ENCODE data around the gene KRT84. TPM values are rescaled to one million over a fixed set of nuclear protein-coding genes. Genes with fewer than 3 reads are reported as not detected.

The KRT84 gene
- polyA plus RNA-seq, 1 donor from 2014 or later: not detected

- H3F3A ChIP-seq (ENCODE audit: insufficient read depth, low read length, poor library complexity, severe bottlenecking): no peaks in the 10 kb centered on the region
- H3K4me2 ChIP-seq (ENCODE audit: low read length): no peak overlapping the region
- H3K9me3 ChIP-seq (ENCODE audit: low read length): no peaks in the 10 kb centered on the region
- H3K27ac ChIP-seq (ENCODE audit: low read length): no peak overlapping the region
- no peak overlapping the region for H3K4me3 ChIP-seq (ENCODE audit: low read length)
- no peaks in the 10 kb centered on the region for H3K36me3 ChIP-seq (ENCODE audit: insufficient read depth, low read length)
- no peaks in the 10 kb centered on the region for H3K79me2 ChIP-seq (replicated peaks; ENCODE audit: insufficient read depth, low read length)
- no peak for TF ChIP-seq POLR2AphosphoS5 (IDR thresholded peaks at IDR 0.05)
- TF ChIP-seq RAD21 (conservative IDR thresholded peaks at IDR 0.05): no peak
- TF ChIP-seq EZH2 (IDR thresholded peaks at IDR 0.05; ENCODE audit: borderline replicate concordance, insufficient read depth, low read length, poor library complexity, severe bottlenecking): no peak
- no peak for TF ChIP-seq SMC3 (conservative IDR thresholded peaks at IDR 0.05; ENCODE audit: poor library complexity)
- TF ChIP-seq EP300 (conservative IDR thresholded peaks at IDR 0.05; ENCODE audit: poor library complexity, severe bottlenecking): no peak
- TF ChIP-seq, protein P1, sequence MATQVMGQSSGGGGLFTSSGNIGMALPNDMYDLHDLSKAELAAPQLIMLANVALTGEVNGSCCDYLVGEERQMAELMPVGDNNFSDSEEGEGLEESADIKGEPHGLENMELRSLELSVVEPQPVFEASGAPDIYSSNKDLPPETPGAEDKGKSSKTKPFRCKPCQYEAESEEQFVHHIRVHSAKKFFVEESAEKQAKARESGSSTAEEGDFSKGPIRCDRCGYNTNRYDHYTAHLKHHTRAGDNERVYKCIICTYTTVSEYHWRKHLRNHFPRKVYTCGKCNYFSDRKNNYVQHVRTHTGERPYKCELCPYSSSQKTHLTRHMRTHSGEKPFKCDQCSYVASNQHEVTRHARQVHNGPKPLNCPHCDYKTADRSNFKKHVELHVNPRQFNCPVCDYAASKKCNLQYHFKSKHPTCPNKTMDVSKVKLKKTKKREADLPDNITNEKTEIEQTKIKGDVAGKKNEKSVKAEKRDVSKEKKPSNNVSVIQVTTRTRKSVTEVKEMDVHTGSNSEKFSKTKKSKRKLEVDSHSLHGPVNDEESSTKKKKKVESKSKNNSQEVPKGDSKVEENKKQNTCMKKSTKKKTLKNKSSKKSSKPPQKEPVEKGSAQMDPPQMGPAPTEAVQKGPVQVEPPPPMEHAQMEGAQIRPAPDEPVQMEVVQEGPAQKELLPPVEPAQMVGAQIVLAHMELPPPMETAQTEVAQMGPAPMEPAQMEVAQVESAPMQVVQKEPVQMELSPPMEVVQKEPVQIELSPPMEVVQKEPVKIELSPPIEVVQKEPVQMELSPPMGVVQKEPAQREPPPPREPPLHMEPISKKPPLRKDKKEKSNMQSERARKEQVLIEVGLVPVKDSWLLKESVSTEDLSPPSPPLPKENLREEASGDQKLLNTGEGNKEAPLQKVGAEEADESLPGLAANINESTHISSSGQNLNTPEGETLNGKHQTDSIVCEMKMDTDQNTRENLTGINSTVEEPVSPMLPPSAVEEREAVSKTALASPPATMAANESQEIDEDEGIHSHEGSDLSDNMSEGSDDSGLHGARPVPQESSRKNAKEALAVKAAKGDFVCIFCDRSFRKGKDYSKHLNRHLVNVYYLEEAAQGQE (IDR thresholded peaks at IDR 0.05; ENCODE audit: borderline replicate concordance): no peak
- no peak for TF ChIP-seq CTCF (IDR thresholded peaks at IDR 0.05; ENCODE audit: poor library complexity, severe bottlenecking)
- no peak for TF ChIP-seq TAF1 (IDR thresholded peaks at IDR 0.05; ENCODE audit: low read depth)
- no peak for TF ChIP-seq MXI1 (conservative IDR thresholded peaks at IDR 0.05; ENCODE audit: poor library complexity, severe bottlenecking)
- no peak overlapping the region for H3K9ac ChIP-seq (ENCODE audit: low read length)
- no peak overlapping the region for H2AFZ ChIP-seq (ENCODE audit: low read depth, low read length)
- H3K27me3 ChIP-seq (ENCODE audit: insufficient read depth, low read depth, low read length): no peaks in the 10 kb centered on the region
- no peaks in the 10 kb centered on the region for H4K20me1 ChIP-seq (ENCODE audit: insufficient read depth)
- H3K9me2 ChIP-seq (ENCODE audit: insufficient read depth, low read length): no peaks in the 10 kb centered on the region
These were observed 34.0 kb downstream of the KRT84 start for GRCh38 chr12:52351196-52352059.

- no peaks in the 10 kb centered on the region for H3F3A ChIP-seq (ENCODE audit: insufficient read depth, low read length, poor library complexity, severe bottlenecking)
- H3K79me2 ChIP-seq (replicated peaks; ENCODE audit: insufficient read depth, low read length): no peaks in the 10 kb centered on the region
- TF ChIP-seq SMC3 (conservative IDR thresholded peaks at IDR 0.05; ENCODE audit: poor library complexity) (no peak), POLR2AphosphoS5 (IDR thresholded peaks at IDR 0.05) (no peak)
- no peaks in the 10 kb centered on the region for H3K9me3 ChIP-seq (ENCODE audit: low read length)
- no peak overlapping the region for H2AFZ ChIP-seq (ENCODE audit: low read depth, low read length)
- H3K9me2 ChIP-seq (ENCODE audit: insufficient read depth, low read length): no peaks in the 10 kb centered on the region
- no peak overlapping the region for H3K27ac ChIP-seq (ENCODE audit: low read length)
- H3K4me2 ChIP-seq (ENCODE audit: low read length): no peak overlapping the region
- H3K36me3 ChIP-seq (ENCODE audit: insufficient read depth, low read length): no peaks in the 10 kb centered on the region
- no peak overlapping the region for H3K9ac ChIP-seq (ENCODE audit: low read length)
- no peaks in the 10 kb centered on the region for H4K20me1 ChIP-seq (ENCODE audit: insufficient read depth)
- no peaks in the 10 kb centered on the region for H3K27me3 ChIP-seq (ENCODE audit: insufficient read depth, low read depth, low read length)
- H3K4me3 ChIP-seq (ENCODE audit: low read length): no peak overlapping the region
These were observed 34.7 kb downstream of the KRT84 start for GRCh38 chr12:52350786-52351185.
